ENCODE measurements around the gene CCNY. TPM values are rescaled to one million over a fixed set of nuclear protein-coding genes. Genes with fewer than 3 reads are reported as not detected.

The CCNY gene
- total and polyA plus RNA-seq, 4 donors, result 57.7 to 112 (median 76.1) TPM

GRCh38 chr10:35495521-35496119, 159.3 kb downstream of the CCNY start:
- Histone ChIP-seq H3K36me3 (ENCODE audit: control insufficient read depth, insufficient read depth, low read length) (peaks cover 5% of the 10 kb centered on the region), H3K4me3 (ENCODE audit: low read depth, low read length) (no peak overlapping the region), H3K9me3 (ENCODE audit: control insufficient read depth, insufficient read depth, low read length) (no peaks in the 10 kb centered on the region), H3K27ac (ENCODE audit: low read depth, low read length) (no peak overlapping the region), H3K27me3 (ENCODE audit: control insufficient read depth, insufficient read depth, low read length) (no peaks in the 10 kb centered on the region), H3K4me1 (ENCODE audit: control insufficient read depth, insufficient read depth, low read length) (peaks cover 9% of the 10 kb centered on the region)
- 41% methylated on average over 4 of the region's 5 CpGs for WGBS (ENCODE audit: insufficient coverage)
- DNase-seq (ENCODE audit: low read depth in 4 of 6, low spot score in 6 of 6), result peak in 1 of 6 donors; percentile 15

- no peak overlapping the region for H3K4me3 ChIP-seq (ENCODE audit: low read depth, low read length)
- 89% methylated on average over 2 of the region's 3 CpGs for WGBS (ENCODE audit: insufficient coverage)
- H3K27ac ChIP-seq (ENCODE audit: low read depth, low read length), result no peak overlapping the region
- H3K9me3 ChIP-seq (ENCODE audit: control insufficient read depth, insufficient read depth, low read length), result no peaks in the 10 kb centered on the region
- H3K36me3 ChIP-seq (ENCODE audit: control insufficient read depth, insufficient read depth, low read length), result no peaks in the 10 kb centered on the region
- no peaks in the 10 kb centered on the region for H3K27me3 ChIP-seq (ENCODE audit: control insufficient read depth, insufficient read depth, low read length)
- peaks cover 10% of the 10 kb centered on the region for H3K4me1 ChIP-seq (ENCODE audit: control insufficient read depth, insufficient read depth, low read length)
- no peak for DNase-seq (ENCODE audit: low read depth in 4 of 6, low spot score in 6 of 6)
These were observed 161.6 kb downstream of the CCNY start for GRCh38 chr10:35497909-35498308.

- Histone ChIP-seq H3K4me1 (ENCODE audit: control insufficient read depth, insufficient read depth, low read length) (peaks cover 13% of the 10 kb centered on the region), H3K27ac (ENCODE audit: low read depth, low read length) (no peak overlapping the region), H3K27me3 (ENCODE audit: control insufficient read depth, insufficient read depth, low read length) (no peaks in the 10 kb centered on the region), H3K9me3 (ENCODE audit: control insufficient read depth, insufficient read depth, low read length) (no peaks in the 10 kb centered on the region), H3K36me3 (ENCODE audit: control insufficient read depth, insufficient read depth, low read length) (no peaks in the 10 kb centered on the region), H3K4me3 (ENCODE audit: low read depth, low read length) (no peak overlapping the region)
- DNase-seq (ENCODE audit: low read depth in 4 of 6, low spot score in 6 of 6), result peak in 1 of 6 donors; percentile 33
- 100% methylated on average over 4 of the region's 5 CpGs for WGBS (ENCODE audit: insufficient coverage)
These were observed 162.4 kb downstream of the CCNY start for GRCh38 chr10:35498693-35499092.

GRCh38 chr10:35501923-35502322, 165.6 kb downstream of the CCNY start:
- peaks cover 11% of the 10 kb centered on the region for H3K4me1 ChIP-seq (ENCODE audit: control insufficient read depth, insufficient read depth, low read length)
- H3K36me3 ChIP-seq (ENCODE audit: control insufficient read depth, insufficient read depth, low read length), result no peaks in the 10 kb centered on the region
- DNase-seq (ENCODE audit: low read depth in 4 of 6, low spot score in 6 of 6), result no peak
- no CpG with 5 or more reads among the region's 2 CpGs for WGBS (ENCODE audit: insufficient coverage)
- H3K9me3 ChIP-seq (ENCODE audit: control insufficient read depth, insufficient read depth, low read length), result no peaks in the 10 kb centered on the region
- H3K27me3 ChIP-seq (ENCODE audit: control insufficient read depth, insufficient read depth, low read length), result no peaks in the 10 kb centered on the region
- no peak overlapping the region for H3K4me3 ChIP-seq (ENCODE audit: low read depth, low read length)
- H3K27ac ChIP-seq (ENCODE audit: low read depth, low read length), result no peak overlapping the region

- no peak overlapping the region for H3K4me3 ChIP-seq (ENCODE audit: low read depth, low read length)
- H3K4me1 ChIP-seq (ENCODE audit: control insufficient read depth, insufficient read depth, low read length), result peaks cover 11% of the 10 kb centered on the region
- no peaks in the 10 kb centered on the region for H3K9me3 ChIP-seq (ENCODE audit: control insufficient read depth, insufficient read depth, low read length)
- DNase-seq (ENCODE audit: low read depth in 4 of 6, low spot score in 6 of 6), result peak in 4 of 6 donors; percentile 26 to 90 (median 64)
- no peak overlapping the region for H3K27ac ChIP-seq (ENCODE audit: low read depth, low read length)
- H3K36me3 ChIP-seq (ENCODE audit: control insufficient read depth, insufficient read depth, low read length), result no peaks in the 10 kb centered on the region
- no peaks in the 10 kb centered on the region for H3K27me3 ChIP-seq (ENCODE audit: control insufficient read depth, insufficient read depth, low read length)
- WGBS (ENCODE audit: insufficient coverage), result no CpG with 5 or more reads among the region's 4 CpGs
These were observed 166.4 kb downstream of the CCNY start for GRCh38 chr10:35502692-35503091.

- 45% methylated on average over 2 of the region's 5 CpGs for WGBS (ENCODE audit: insufficient coverage)
- Histone ChIP-seq H3K27ac (ENCODE audit: low read depth, low read length) (no peak overlapping the region), H3K4me3 (ENCODE audit: low read depth, low read length) (no peak overlapping the region), H3K9me3 (ENCODE audit: control insufficient read depth, insufficient read depth, low read length) (no peaks in the 10 kb centered on the region), H3K4me1 (ENCODE audit: control insufficient read depth, insufficient read depth, low read length) (peaks cover 11% of the 10 kb centered on the region), H3K36me3 (ENCODE audit: control insufficient read depth, insufficient read depth, low read length) (no peaks in the 10 kb centered on the region), H3K27me3 (ENCODE audit: control insufficient read depth, insufficient read depth, low read length) (no peaks in the 10 kb centered on the region)
- DNase-seq (ENCODE audit: low read depth in 4 of 6, low spot score in 6 of 6), result peak in 1 of 6 donors; percentile 80
These were observed 167.3 kb downstream of the CCNY start for GRCh38 chr10:35503578-35503977.

GRCh38 chr10:35504132-35504531, 167.8 kb downstream of the CCNY start:
- Histone ChIP-seq H3K27ac (ENCODE audit: low read depth, low read length) (no peak overlapping the region), H3K27me3 (ENCODE audit: control insufficient read depth, insufficient read depth, low read length) (no peaks in the 10 kb centered on the region), H3K36me3 (ENCODE audit: control insufficient read depth, insufficient read depth, low read length) (no peaks in the 10 kb centered on the region), H3K9me3 (ENCODE audit: control insufficient read depth, insufficient read depth, low read length) (no peaks in the 10 kb centered on the region), H3K4me1 (ENCODE audit: control insufficient read depth, insufficient read depth, low read length) (peaks cover 11% of the 10 kb centered on the region), H3K4me3 (ENCODE audit: low read depth, low read length) (no peak overlapping the region)
- no CpG with 5 or more reads among the region's 1 CpG for WGBS (ENCODE audit: insufficient coverage)
- DNase-seq (ENCODE audit: low read depth in 4 of 6, low spot score in 6 of 6), result no peak

GRCh38 chr10:35505241-35505873, 169.0 kb downstream of the CCNY start:
- no peak overlapping the region for H3K27ac ChIP-seq (ENCODE audit: low read depth, low read length)
- no peak for DNase-seq (ENCODE audit: low read depth in 4 of 6, low spot score in 6 of 6)
- H3K4me3 ChIP-seq (ENCODE audit: low read depth, low read length), result no peak overlapping the region
- no peaks in the 10 kb centered on the region for H3K9me3 ChIP-seq (ENCODE audit: control insufficient read depth, insufficient read depth, low read length)
- no peaks in the 10 kb centered on the region for H3K36me3 ChIP-seq (ENCODE audit: control insufficient read depth, insufficient read depth, low read length)
- H3K27me3 ChIP-seq (ENCODE audit: control insufficient read depth, insufficient read depth, low read length), result no peaks in the 10 kb centered on the region
- peaks cover 11% of the 10 kb centered on the region for H3K4me1 ChIP-seq (ENCODE audit: control insufficient read depth, insufficient read depth, low read length)
- no CpG with 5 or more reads among the region's 3 CpGs for WGBS (ENCODE audit: insufficient coverage)

GRCh38 chr10:35506741-35507140, 170.4 kb downstream of the CCNY start:
- DNase-seq (ENCODE audit: low read depth in 4 of 6, low spot score in 6 of 6), result no peak
- H3K4me3 ChIP-seq (ENCODE audit: low read depth, low read length), result no peak overlapping the region
- peaks cover 5% of the 10 kb centered on the region for H3K4me1 ChIP-seq (ENCODE audit: control insufficient read depth, insufficient read depth, low read length)
- H3K27ac ChIP-seq (ENCODE audit: low read depth, low read length), result no peak overlapping the region
- H3K9me3 ChIP-seq (ENCODE audit: control insufficient read depth, insufficient read depth, low read length), result no peaks in the 10 kb centered on the region
- peaks cover 3% of the 10 kb centered on the region for H3K36me3 ChIP-seq (ENCODE audit: control insufficient read depth, insufficient read depth, low read length)
- no peaks in the 10 kb centered on the region for H3K27me3 ChIP-seq (ENCODE audit: control insufficient read depth, insufficient read depth, low read length)

GRCh38 chr10:35507519-35508109, 171.3 kb downstream of the CCNY start:
- 90% methylated on average over 2 of the region's 8 CpGs for WGBS (ENCODE audit: insufficient coverage)
- Histone ChIP-seq H3K4me3 (ENCODE audit: low read depth, low read length) (no peak overlapping the region), H3K36me3 (ENCODE audit: control insufficient read depth, insufficient read depth, low read length) (peaks cover 3% of the 10 kb centered on the region), H3K27ac (ENCODE audit: low read depth, low read length) (no peak overlapping the region), H3K27me3 (ENCODE audit: control insufficient read depth, insufficient read depth, low read length) (no peaks in the 10 kb centered on the region), H3K9me3 (ENCODE audit: control insufficient read depth, insufficient read depth, low read length) (no peaks in the 10 kb centered on the region), H3K4me1 (ENCODE audit: control insufficient read depth, insufficient read depth, low read length) (peaks cover 5% of the 10 kb centered on the region)
- no peak for DNase-seq (ENCODE audit: low read depth in 4 of 6, low spot score in 6 of 6)

Data from spinal cord (tissue), 10 donors.